ENCODE measurements around the gene CELF4. TPM values are rescaled to one million over a fixed set of nuclear protein-coding genes. Genes with fewer than 3 reads are reported as not detected.

Gene CELF4
- total and polyA plus RNA-seq, 10 of the 15 experiments (the other 5 are each of a cell fraction or from before 2014, with no cell fraction given) = 0.03 to 0.32 TPM; not detected in 8

- TF ChIP-seq RELB (IDR thresholded peaks at IDR 0.05; ENCODE audit: low read depth) = no peak
Observed at GRCh38 chr18:37321582-37322491, 243.8 kb downstream of the CELF4 start (continued).

GRCh38 chr18:37320317-37320716, 245.3 kb downstream of the CELF4 start:
- SMC1A ChIA-PET (ENCODE audit: uncharacterized antibody, unreplicated experiment) = no interaction called here
- intact Hi-C loops (cut with micrococcal nuclease; ENCODE audit: unreplicated experiment) = loop anchor here (5.0 kb wide), 1 partner anchor 378 kb away; no protein-coding TSS in a partner anchor

More at GRCh38 chr18:37320317-37320716, 245.3 kb downstream of the CELF4 start:
- ChIA-PET CTCF (no interaction called here), RAD21 (ENCODE audit: unreplicated experiment) (no interaction called here), POLR2A (no interaction called here)
- no peaks in the 10 kb centered on the region for H3K9me3 ChIP-seq (replicated peaks; ENCODE audit: control insufficient read depth, insufficient read depth, low read length)
- no peaks in the 10 kb centered on the region for H4K20me1 ChIP-seq (ENCODE audit: control insufficient read depth, insufficient read depth)
- TF ChIP-seq NFYA (IDR thresholded peaks at IDR 0.05; ENCODE audit: borderline replicate concordance, low read depth, low read length) (no peak), ZNF384 (IDR thresholded peaks at IDR 0.05; ENCODE audit: borderline replicate concordance, low read depth, low read length) (no peak), CTCF (IDR thresholded peaks at IDR 0.05 in 2 of 3, conservative IDR thresholded peaks at IDR 0.05 in 1 of 3; ENCODE audit: control insufficient read depth in 2 of 3, extremely low read depth in 1 of 3, insufficient read depth in 1 of 3, low read depth in 3 of 3, low read length in 3 of 3) (no peak), CEBPB (IDR thresholded peaks at IDR 0.05; ENCODE audit: borderline replicate concordance in 1 of 2, low read depth in 2 of 2, low read length in 2 of 2) (no peak), POLR2A (IDR thresholded peaks at IDR 0.05; ENCODE audit: low read depth, low read length) (no peak)
- no peaks in the 10 kb centered on the region for H3K4me1 ChIP-seq (ENCODE audit: control insufficient read depth, insufficient read depth, low read length)
- H2AFZ ChIP-seq (ENCODE audit: control insufficient read depth, low read depth, low read length) = no peak overlapping the region
- no peaks in the 10 kb centered on the region; a peak in 1 of 4 replicates for H3K27me3 ChIP-seq (replicated peaks in 1 of 2; ENCODE audit: control insufficient read depth in 2 of 2, insufficient read depth in 2 of 2, low read length in 1 of 2)
- no peak overlapping the region for H3K9ac ChIP-seq (ENCODE audit: control insufficient read depth, insufficient read depth, low read length)
- no peak for ATAC-seq
- H3K36me3 ChIP-seq (ENCODE audit: control insufficient read depth in 2 of 2, insufficient read depth in 2 of 2, low read length in 1 of 2) = no peaks in the 10 kb centered on the region
- H3K79me2 ChIP-seq (ENCODE audit: control insufficient read depth, insufficient read depth, low read length) = no peaks in the 10 kb centered on the region
- no peak overlapping the region for H3K4me3 ChIP-seq
- WGBS (ENCODE audit: insufficient coverage, insufficient replicate concordance, low lambda C conversion rate, missing lambda C conversion rate) = 55% methylated on average over 10 of the region's 10 CpGs
- BruUV-seq (replicated peaks) = no TSS peak
- in situ Hi-C loops (cut with MboI) = loop anchor here (25.0 kb wide), 1 partner anchor 383 kb away; no protein-coding TSS in a partner anchor
- H3K4me2 ChIP-seq (ENCODE audit: control insufficient read depth, insufficient read depth) = no peak overlapping the region
- no peak for DNase-seq (ENCODE audit: low read depth, low spot score)
- no peak overlapping the region for H3K27ac ChIP-seq (ENCODE audit: control insufficient read depth, insufficient read depth)
- no peak for FAIRE-seq

Data from GM12878 (cell line).